Esophagus muscularis mucosa (tissue), 3 donors: ENCODE measurements around the gene PATL1.

Experiments
- POLR2A ChIP-seq: fragments of 450-650 bp; IDR thresholded peaks from one replicate; pipeline ENCODE4 v1.6.1; 2017; ENCODE audit warnings: antibody characterized with exemption, moderate library complexity, mild to moderate bottlenecking, low read depth
- TF ChIP-seq, protein P1 (sequence below), 3 experiments: fragments of 200-600 bp in 2 of 3; fragments of 450-650 bp in 1 of 3; sonication (generic) in 2 of 3; IDR thresholded peaks; one replicate each; pipeline ENCODE4 v1.5.1; 2017 to 2019; ENCODE audit warnings: antibody characterized with exemption in 3 of 3, mild to moderate bottlenecking in 2 of 3, moderate library complexity in 1 of 3

DNA sequence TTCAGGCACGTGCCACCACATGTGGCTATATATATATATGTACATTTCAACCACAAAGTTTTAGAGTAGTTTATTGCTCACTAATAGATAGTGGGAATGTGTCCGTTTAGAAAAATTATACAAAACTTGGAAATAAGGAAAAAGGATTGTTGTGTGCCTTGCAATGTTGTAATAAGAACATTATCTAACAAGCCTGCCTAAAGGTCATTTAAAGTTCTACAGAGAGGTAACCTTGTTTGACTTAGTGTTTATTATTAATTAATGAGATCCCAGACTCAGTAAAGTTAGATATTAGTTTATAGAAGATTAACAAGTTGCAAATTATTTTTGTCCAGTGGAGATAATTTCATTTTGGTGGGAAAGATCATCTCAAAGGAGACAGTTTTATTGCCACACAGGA, 5.5 kb upstream of the PATL1 start:
- no peak for TF ChIP-seq POLR2A
- TF ChIP-seq, protein P1, sequence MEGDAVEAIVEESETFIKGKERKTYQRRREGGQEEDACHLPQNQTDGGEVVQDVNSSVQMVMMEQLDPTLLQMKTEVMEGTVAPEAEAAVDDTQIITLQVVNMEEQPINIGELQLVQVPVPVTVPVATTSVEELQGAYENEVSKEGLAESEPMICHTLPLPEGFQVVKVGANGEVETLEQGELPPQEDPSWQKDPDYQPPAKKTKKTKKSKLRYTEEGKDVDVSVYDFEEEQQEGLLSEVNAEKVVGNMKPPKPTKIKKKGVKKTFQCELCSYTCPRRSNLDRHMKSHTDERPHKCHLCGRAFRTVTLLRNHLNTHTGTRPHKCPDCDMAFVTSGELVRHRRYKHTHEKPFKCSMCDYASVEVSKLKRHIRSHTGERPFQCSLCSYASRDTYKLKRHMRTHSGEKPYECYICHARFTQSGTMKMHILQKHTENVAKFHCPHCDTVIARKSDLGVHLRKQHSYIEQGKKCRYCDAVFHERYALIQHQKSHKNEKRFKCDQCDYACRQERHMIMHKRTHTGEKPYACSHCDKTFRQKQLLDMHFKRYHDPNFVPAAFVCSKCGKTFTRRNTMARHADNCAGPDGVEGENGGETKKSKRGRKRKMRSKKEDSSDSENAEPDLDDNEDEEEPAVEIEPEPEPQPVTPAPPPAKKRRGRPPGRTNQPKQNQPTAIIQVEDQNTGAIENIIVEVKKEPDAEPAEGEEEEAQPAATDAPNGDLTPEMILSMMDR (IDR thresholded peaks at IDR 0.05) = no peak
